CD14-positive monocyte (primary cell): ENCODE data around the gene TSPAN3. TPM values are rescaled to one million over a fixed set of nuclear protein-coding genes. Genes with fewer than 3 reads are reported as not detected.

Experiments
- DNase-seq, 3 donors: peaks; one replicate each; pipeline ENCODE4 v3.0.0-alpha.2; 2011 to 2022
- H2AFZ ChIP-seq: 2 replicates; pipeline ENCODE4 v1.6.0; 2012; ENCODE audit warnings: mild to moderate bottlenecking, low read depth, low read length, inconsistent platforms; ENCODE audit not compliant: insufficient read depth, poor library complexity, severe bottlenecking
- H3K27ac ChIP-seq, 2 donors: 1 replicate in 1 of 2; 2 replicates in 1 of 2; pipeline ENCODE4 v1.5.1; 2012 to 2013; ENCODE audit warnings: low read length in 2 of 2, control low read depth in 1 of 2, inconsistent platforms in 1 of 2, low read depth in 1 of 2, mild to moderate bottlenecking in 1 of 2
- H3K27me3 ChIP-seq, 2 donors: one replicate each; pipeline versions ENCODE4 v1.6.0 to v1.6.1; 2011 to 2013; ENCODE audit warnings: low read length in 2 of 2; ENCODE audit not compliant: control insufficient read depth in 2 of 2, insufficient read depth in 2 of 2
- H3K36me3 ChIP-seq, 2 donors: replicated peaks in 1 of 2; 1 replicate in 1 of 2; 2 replicates in 1 of 2; pipeline versions ENCODE4 v1.5.1 to v1.6.1; 2012 to 2013; ENCODE audit warnings: low read length in 2 of 2, control low read depth in 1 of 2, inconsistent platforms in 1 of 2, mild to moderate bottlenecking in 1 of 2; ENCODE audit not compliant: insufficient read depth in 2 of 2, control insufficient read depth in 1 of 2
- H3K4me1 ChIP-seq, 2 donors: 1 replicate in 1 of 2; 2 replicates in 1 of 2; pipeline versions ENCODE4 v1.5.1 to v1.6.1; 2012 to 2013; ENCODE audit warnings: low read length in 2 of 2, control low read depth in 1 of 2, inconsistent platforms in 1 of 2, mild to moderate bottlenecking in 1 of 2, moderate library complexity in 1 of 2; ENCODE audit not compliant: insufficient read depth in 2 of 2, control insufficient read depth in 1 of 2
- H3K4me2 ChIP-seq: replicated peaks from 2 replicates; pipeline ENCODE3; 2012; ENCODE audit warnings: low read length, moderate library complexity, mild to moderate bottlenecking; ENCODE audit not compliant: poor library complexity, severe bottlenecking; ENCODE audit errors: extremely low read depth
- H3K4me3 ChIP-seq, 3 experiments: fragments of 200-600 bp in 1 of 3; sonication (generic) in 1 of 3; replicated peaks in 1 of 3; 1 replicate in 2 of 3; 2 replicates in 1 of 3; pipeline ENCODE4 v1.5.1; 2011 to 2013; ENCODE audit warnings: low read length in 3 of 3, mild to moderate bottlenecking in 3 of 3, control low read depth in 2 of 3, low read depth in 2 of 3, inconsistent platforms in 1 of 3, moderate library complexity in 1 of 3
- H3K79me2 ChIP-seq: 2 replicates; pipeline ENCODE4 v1.6.0; 2012; ENCODE audit warnings: mild to moderate bottlenecking, control low read depth, inconsistent platforms, low read length, moderate library complexity; ENCODE audit not compliant: insufficient read depth
- H3K9ac ChIP-seq: 2 replicates; pipeline ENCODE4 v1.6.0; 2017; ENCODE audit warnings: low read length, mild to moderate bottlenecking; ENCODE audit not compliant: insufficient read depth, poor library complexity, severe bottlenecking
- H3K9me3 ChIP-seq, 2 donors: replicated peaks in 1 of 2; 1 replicate in 1 of 2; 2 replicates in 1 of 2; pipeline versions ENCODE4 v1.5.1 to v1.6.1; 2012 to 2013; ENCODE audit warnings: low read length in 2 of 2, control low read depth in 1 of 2; ENCODE audit not compliant: control insufficient read depth in 1 of 2, insufficient read depth in 1 of 2
- H4K20me1 ChIP-seq: 2 replicates; pipeline ENCODE4 v1.6.0; 2012; ENCODE audit warnings: mild to moderate bottlenecking, low read length, control low read depth, moderate library complexity; ENCODE audit not compliant: insufficient read depth
- H3K27ac Mint-ChIP-seq, 7 donors: one replicate each; pipeline ENCODE4 v1.8.0; 2020; ENCODE audit warnings: mild to moderate bottlenecking in 7 of 7, mixed read lengths in 7 of 7, moderate library complexity in 6 of 7, inconsistent platforms in 2 of 7
- H3K27me3 Mint-ChIP-seq, 3 donors: one replicate each; pipeline ENCODE4 v1.8.0; 2021 to 2022; ENCODE audit warnings: low read depth in 3 of 3, mild to moderate bottlenecking in 3 of 3, mixed read lengths in 3 of 3, moderate library complexity in 3 of 3, inconsistent platforms in 1 of 3
- H3K36me3 Mint-ChIP-seq, 2 donors: one replicate each; pipeline ENCODE4 v1.8.0; 2020; ENCODE audit warnings: mixed read lengths in 2 of 2, inconsistent platforms in 1 of 2, mild to moderate bottlenecking in 1 of 2
- H3K4me1 Mint-ChIP-seq: one replicate; pipeline ENCODE4 v1.8.0; 2020; ENCODE audit warnings: mild to moderate bottlenecking, mixed read lengths
- H3K4me3 Mint-ChIP-seq, 2 donors: one replicate each; pipeline ENCODE4 v1.8.0; 2020; ENCODE audit warnings: mild to moderate bottlenecking in 2 of 2, mixed read lengths in 2 of 2, moderate library complexity in 1 of 2
- H3K9me3 Mint-ChIP-seq, 7 donors: one replicate each; pipeline ENCODE4 v1.8.0; 2020 to 2022; ENCODE audit warnings: mixed read lengths in 7 of 7, mild to moderate bottlenecking in 6 of 7, moderate library complexity in 6 of 7, inconsistent platforms in 2 of 7
- WGBS: methylation state at CpG from one replicate; pipeline ENCODE4 v1.1.5; 2013; ENCODE audit warnings: missing lambda C conversion rate; ENCODE audit not compliant: insufficient coverage; 5-methylcytosine and 5-hydroxymethylcytosine counted together
- intact Hi-C, 2 donors: fragments of 100-400 bp; cut with micrococcal nuclease; formaldehyde crosslinking; loops; one replicate each; pipeline versions ENCODE4 v1.15.0 to v1.15.1; 2023
- polyA plus RNA-seq, 3 donors: library from polyadenylated mRNA; depleted of rRNA in 1 of 3; unstranded in 2 of 3; stranded (reverse) in 1 of 3; fragments of 300-500 nt in 2 of 3; fragments of >200 nt in 1 of 3; fragmentation: Illumina TruSeq in 2 of 3; gene quantifications; 1 replicate in 2 of 3; 2 replicates in 1 of 3; pipeline ENCODE4 v1.2.3, GENCODE V29; 2012 to 2021
- TF ChIP-seq, protein P1 (sequence below): fragments of 200-600 bp; IDR thresholded peaks from one replicate; pipeline ENCODE4 v1.8.0; 2022; ENCODE audit warnings: antibody characterized with exemption, mild to moderate bottlenecking

Gene TSPAN3
- polyA plus RNA-seq, 3 donors = 26.0 to 68.0 (median 53.2) TPM

GRCh38 chr15:77066971-77067690 lies 3.8 kb downstream of the TSPAN3 start:
- Histone ChIP-seq H4K20me1 (peaks cover 14% of the 10 kb centered on the region), H3K79me2 (peaks cover 57% of the 10 kb centered on the region), H3K36me3 (no peaks in the 10 kb centered on the region), H3K27me3 (no peaks in the 10 kb centered on the region), H2AFZ (no peak overlapping the region), H3K9ac (no peak overlapping the region), H3K9me3 (no peaks in the 10 kb centered on the region), H3K4me3 (no peak overlapping the region), H3K27ac (peak overlapping the region in 1 of 2 donors; percentile 75), H3K4me2 (peak overlapping the region; percentile 40), H3K4me1 (peaks cover 37 to 50% of the 10 kb centered on the region in 2 donors)
- Mint-ChIP-seq H3K4me3 (no peak overlapping the region), H3K9me3 (peaks cover 0 to 3% (median 0%) of the 10 kb centered on the region in 7 donors), H3K27ac (peak overlapping the region; percentile 16 to 94 (median 85)), H3K27me3 (no peaks in the 10 kb centered on the region), H3K4me1 (peaks cover 48% of the 10 kb centered on the region), H3K36me3 (no peaks in the 10 kb centered on the region)
- peak in 2 of 3 donors; percentile 16 to 17 for DNase-seq
- TF ChIP-seq, protein P1, sequence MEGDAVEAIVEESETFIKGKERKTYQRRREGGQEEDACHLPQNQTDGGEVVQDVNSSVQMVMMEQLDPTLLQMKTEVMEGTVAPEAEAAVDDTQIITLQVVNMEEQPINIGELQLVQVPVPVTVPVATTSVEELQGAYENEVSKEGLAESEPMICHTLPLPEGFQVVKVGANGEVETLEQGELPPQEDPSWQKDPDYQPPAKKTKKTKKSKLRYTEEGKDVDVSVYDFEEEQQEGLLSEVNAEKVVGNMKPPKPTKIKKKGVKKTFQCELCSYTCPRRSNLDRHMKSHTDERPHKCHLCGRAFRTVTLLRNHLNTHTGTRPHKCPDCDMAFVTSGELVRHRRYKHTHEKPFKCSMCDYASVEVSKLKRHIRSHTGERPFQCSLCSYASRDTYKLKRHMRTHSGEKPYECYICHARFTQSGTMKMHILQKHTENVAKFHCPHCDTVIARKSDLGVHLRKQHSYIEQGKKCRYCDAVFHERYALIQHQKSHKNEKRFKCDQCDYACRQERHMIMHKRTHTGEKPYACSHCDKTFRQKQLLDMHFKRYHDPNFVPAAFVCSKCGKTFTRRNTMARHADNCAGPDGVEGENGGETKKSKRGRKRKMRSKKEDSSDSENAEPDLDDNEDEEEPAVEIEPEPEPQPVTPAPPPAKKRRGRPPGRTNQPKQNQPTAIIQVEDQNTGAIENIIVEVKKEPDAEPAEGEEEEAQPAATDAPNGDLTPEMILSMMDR = no peak
- no CpG with 5 or more reads among the region's 3 CpGs for whole genome bisulfite sequencing
- intact Hi-C loops = loop anchor here (10.0 kb wide), 2 partner anchors 72 to 82 kb away; partner anchors contain the start of gene PSTPIP1 (in 1 of the 2)

- peak overlapping the region in 5 of 7 donors; percentile 3 to 84 (median 25) for H3K27ac Mint-ChIP-seq
- no CpG with 5 or more reads among the region's 6 CpGs for WGBS
- H3K4me3 Mint-ChIP-seq = no peak overlapping the region
- H3K9me3 ChIP-seq = no peaks in the 10 kb centered on the region
- H3K79me2 ChIP-seq = peaks cover 54% of the 10 kb centered on the region
- H3K36me3 Mint-ChIP-seq = no peaks in the 10 kb centered on the region
- no peak overlapping the region for H3K9ac ChIP-seq
- no peak overlapping the region for H2AFZ ChIP-seq
- peak; percentile 40 to 85 (median 52) for DNase-seq
- peaks cover 0 to 3% (median 0%) of the 10 kb centered on the region in 7 donors for H3K9me3 Mint-ChIP-seq
- intact Hi-C loops = loop anchor here (10.0 kb wide), 2 partner anchors 70 to 80 kb away; partner anchors contain the start of gene PSTPIP1 (in 1 of the 2)
- H3K27me3 Mint-ChIP-seq = no peaks in the 10 kb centered on the region
- H4K20me1 ChIP-seq = peaks cover 20% of the 10 kb centered on the region
- TF ChIP-seq, protein P1 = no peak
- H3K4me1 ChIP-seq = peaks cover 30 to 52% of the 10 kb centered on the region in 2 donors
- peaks cover 50% of the 10 kb centered on the region for H3K4me1 Mint-ChIP-seq
- H3K27me3 ChIP-seq = no peaks in the 10 kb centered on the region
- H3K4me3 ChIP-seq = no peak overlapping the region
- peak overlapping the region in 1 of 2 donors; percentile 52 for H3K27ac ChIP-seq
- H3K4me2 ChIP-seq = no peak overlapping the region
- H3K36me3 ChIP-seq = no peaks in the 10 kb centered on the region
Observed at GRCh38 chr15:77064539-77065308, 6.2 kb downstream of the TSPAN3 start.
